ENCODE data around the gene TNFRSF4.

Gene TNFRSF4

DNA sequence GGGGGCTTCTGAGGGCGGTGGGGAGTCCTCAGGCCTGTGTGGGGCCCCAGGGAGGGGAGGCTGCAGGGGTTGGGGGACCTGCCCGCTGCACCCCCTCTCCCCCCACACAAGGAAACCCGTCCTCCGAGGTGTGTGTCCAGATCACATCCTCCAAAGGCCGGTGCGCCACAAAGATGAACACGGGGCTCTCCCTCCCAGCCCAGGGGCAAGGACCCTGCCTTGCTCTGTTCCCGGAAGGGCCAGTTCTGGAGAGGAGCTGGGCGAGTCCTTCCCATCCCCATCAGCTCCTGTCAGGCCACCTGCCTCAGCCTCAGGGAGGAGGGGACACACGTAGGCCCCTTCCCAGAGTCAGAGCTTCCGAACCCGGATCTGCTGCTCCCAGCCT, 42.8 kb downstream of the TNFRSF4 start:
- DNase-seq (ENCODE audit: low read depth in 2 of 3, low spot score in 2 of 3) = no peak

- no peak for DNase-seq (ENCODE audit: low read depth in 2 of 3, low spot score in 2 of 3)
These were observed 43.5 kb downstream of the TNFRSF4 start for GRCh38 chr1:1170215-1171091.

GRCh38 chr1:1169429-1170214, 44.3 kb downstream of the TNFRSF4 start:
- no peak for DNase-seq (ENCODE audit: low read depth in 2 of 3, low spot score in 2 of 3)

GRCh38 chr1:1168451-1169411, 45.2 kb downstream of the TNFRSF4 start:
- DNase-seq (ENCODE audit: low read depth in 2 of 3, low spot score in 2 of 3) = no peak

DNA sequence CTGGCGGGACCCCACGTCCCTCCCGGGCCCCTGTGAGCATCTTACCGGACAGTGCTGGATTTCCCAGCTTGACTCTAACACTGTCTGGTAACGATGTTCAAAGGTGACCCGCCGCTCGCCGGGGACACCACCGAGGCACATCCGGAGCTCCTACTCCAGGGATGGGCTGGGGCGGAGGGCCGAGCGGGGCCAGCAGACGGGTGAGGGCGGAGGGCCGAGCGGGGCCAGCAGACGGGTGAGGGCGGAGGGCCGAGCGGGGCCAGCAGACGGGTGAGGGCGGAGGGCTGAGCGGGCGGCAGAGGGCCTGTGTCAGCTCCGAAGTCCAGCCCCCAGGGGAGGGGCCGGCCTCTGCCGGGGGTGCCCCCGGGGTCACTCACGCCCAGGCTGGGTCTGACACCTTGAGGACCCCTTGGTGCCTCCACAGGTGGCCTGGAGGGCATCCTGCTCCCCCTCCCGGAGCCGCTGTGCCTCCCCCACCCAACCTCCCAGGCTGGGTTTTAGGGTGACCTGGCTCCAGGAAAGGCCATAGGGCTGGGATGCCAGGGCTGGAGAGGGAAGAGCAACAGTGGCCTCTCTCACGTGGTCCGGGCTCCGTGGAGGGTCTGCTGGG, 46.0 kb downstream of the TNFRSF4 start:
- DNase-seq (ENCODE audit: low read depth in 2 of 3, low spot score in 2 of 3) = no peak

GRCh38 chr1:1167398-1167821, 46.5 kb downstream of the TNFRSF4 start:
- DNase-seq (ENCODE audit: low read depth in 2 of 3, low spot score in 2 of 3) = no peak

DNA sequence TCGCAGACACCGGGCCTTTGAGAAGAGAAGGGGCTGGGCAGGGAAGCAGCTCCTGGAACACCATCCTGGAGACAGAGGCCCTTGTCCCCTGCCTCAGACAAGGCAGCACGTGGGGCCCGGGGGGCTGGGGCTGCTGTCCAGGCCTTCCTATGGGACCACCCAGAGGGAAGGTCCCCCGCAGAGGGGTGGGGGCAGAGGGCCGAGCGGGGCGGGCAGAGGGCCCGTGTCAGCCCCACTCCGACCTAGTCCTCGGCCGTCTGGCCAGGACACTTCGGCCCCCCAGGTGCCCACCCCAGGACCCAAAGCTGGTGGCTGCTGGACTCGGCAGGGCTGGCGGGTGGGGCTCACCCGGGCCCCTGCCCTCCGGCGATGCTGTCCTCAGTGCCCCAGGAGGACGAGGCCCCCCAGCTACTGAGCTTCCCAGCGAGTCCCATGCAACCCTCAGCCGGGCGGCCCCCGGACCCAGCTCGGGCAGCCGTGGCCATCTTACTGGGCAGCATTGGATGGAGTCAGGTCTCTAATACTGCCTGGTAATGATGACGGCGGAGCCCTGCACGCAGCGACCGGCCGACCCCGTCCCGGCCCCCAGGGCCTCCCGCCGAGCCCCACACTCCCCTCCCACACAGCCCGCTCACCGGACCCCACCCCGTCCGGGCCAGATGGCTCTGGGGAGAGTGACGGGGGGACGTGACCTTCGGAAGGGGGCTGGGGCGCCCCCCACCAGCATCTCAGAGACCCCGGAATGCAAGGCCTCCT, 47.1 kb downstream of the TNFRSF4 start:
- no peak for DNase-seq (ENCODE audit: low read depth in 2 of 3, low spot score in 2 of 3)

GRCh38 chr1:1165900-1166421, 48.0 kb downstream of the TNFRSF4 start:
- DNase-seq (ENCODE audit: low read depth in 2 of 3, low spot score in 2 of 3) = no peak

DNA sequence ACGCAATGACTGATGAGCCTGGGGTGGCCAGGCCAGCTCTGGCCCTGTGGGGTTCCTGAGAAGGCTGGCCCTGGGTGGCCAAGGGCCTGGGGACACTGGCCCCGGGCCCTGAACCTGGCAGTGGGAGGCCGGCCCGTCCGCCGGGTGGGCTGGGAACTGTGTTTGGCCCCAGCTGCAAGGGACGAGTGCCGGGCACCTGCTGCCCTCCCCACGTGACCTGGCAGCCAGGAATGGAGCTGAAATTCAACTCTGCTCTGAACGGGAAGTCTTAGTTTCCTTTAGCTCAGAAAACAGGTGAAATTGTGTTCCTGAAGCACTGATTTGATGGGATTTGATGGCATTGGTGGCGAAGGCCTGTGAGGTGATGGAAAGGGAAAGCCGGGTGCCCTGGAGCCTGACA, 48.5 kb downstream of the TNFRSF4 start:
- DNase-seq (ENCODE audit: low read depth in 2 of 3, low spot score in 2 of 3) = no peak

GRCh38 chr1:1164701-1165451, 49.1 kb downstream of the TNFRSF4 start:
- DNase-seq (ENCODE audit: low read depth in 2 of 3, low spot score in 2 of 3) = no peak

DNA sequence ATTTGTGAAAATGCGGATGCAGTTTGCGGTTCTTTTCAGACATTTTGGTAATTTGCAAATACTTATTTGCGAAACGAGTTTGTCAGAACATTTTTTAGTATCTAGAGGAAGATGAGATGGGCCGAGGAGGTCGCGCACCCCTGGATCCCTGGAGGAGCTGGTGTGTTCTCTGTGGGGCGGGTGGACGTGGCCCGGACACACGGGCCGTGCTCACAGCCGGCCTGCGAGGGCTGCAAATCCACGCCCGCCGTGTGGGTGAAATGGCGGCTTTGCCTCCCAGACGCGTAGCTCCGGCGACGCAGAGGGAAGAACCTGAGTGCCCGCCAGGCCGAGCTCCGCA, 49.6 kb downstream of the TNFRSF4 start:
- DNase-seq (ENCODE audit: low read depth in 2 of 3, low spot score in 2 of 3) = no peak

- no peak for DNase-seq (ENCODE audit: low read depth in 2 of 3, low spot score in 2 of 3)
These were observed 50.3 kb downstream of the TNFRSF4 start for GRCh38 chr1:1163538-1164070.

DNA sequence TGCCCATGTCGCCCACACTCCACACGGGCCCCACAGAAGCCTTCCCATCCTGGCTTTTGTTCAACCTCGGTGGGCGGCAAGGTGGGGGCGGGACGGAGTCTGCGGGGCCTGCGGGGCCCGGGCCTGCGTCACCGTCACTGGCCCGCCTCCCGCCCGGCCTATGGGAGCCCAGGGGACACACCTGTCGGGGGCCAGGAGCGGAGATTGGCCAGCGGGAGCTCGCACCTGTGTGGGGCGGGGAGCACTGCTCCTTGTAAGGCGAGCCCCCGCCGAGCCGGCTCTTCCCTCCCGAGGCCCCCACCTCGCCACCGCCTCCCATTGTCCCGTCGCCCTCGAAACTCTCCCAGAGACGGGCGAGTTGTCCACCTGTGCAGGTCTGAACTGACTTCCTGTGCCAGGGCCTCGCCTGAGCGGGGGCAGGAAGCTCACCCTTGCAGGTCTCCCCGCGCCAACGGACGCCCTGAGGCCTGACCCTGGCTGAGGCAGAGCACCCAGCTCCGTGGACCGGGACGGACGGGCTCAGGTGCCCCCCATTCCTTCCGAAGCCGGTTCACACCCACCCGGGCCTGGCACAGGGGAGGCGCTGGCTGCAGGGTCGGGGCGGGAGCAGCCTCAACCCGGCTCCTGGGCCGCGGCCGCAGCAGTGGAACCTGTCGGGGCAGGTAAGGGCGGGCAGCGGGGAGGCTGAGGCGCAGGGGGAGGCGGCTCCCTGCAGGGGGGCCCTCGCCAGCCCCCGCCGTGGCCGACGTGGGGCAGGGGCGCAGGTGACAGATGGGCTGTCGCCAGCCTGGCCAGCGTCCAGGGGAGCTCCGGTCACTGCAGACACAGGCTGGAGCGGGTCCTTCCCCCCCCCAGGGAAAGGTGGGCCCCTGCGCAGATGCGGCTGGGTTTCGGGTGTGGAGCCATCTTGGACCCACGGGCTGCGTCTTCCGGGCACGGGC, 51.1 kb downstream of the TNFRSF4 start:
- DNase-seq (ENCODE audit: low read depth in 2 of 3, low spot score in 2 of 3) = no peak

GRCh38 chr1:1161683-1162079, 52.3 kb downstream of the TNFRSF4 start:
- DNase-seq (ENCODE audit: low read depth in 2 of 3, low spot score in 2 of 3) = no peak

All from activated CD8-positive, alpha-beta memory T cell treated with anti-CD3 and anti-CD28 coated beads for 48 hours (primary cell).